IPS-18a (cell line): ENCODE data around the gene PLA1A.

Experiments used
- H3K27ac ChIP-seq: one replicate; pipeline ENCODE4 v1.5.1; 2013; ENCODE audit warnings: low read length
- H3K27me3 ChIP-seq: one replicate; pipeline ENCODE4 v1.6.1; 2013; ENCODE audit warnings: mild to moderate bottlenecking, low read length; ENCODE audit not compliant: control insufficient read depth, insufficient read depth
- H3K36me3 ChIP-seq: one replicate; pipeline ENCODE4 v1.6.1; 2013; ENCODE audit warnings: low read depth, low read length; ENCODE audit not compliant: control insufficient read depth
- H3K4me1 ChIP-seq: one replicate; pipeline ENCODE4 v1.6.1; 2013; ENCODE audit warnings: low read depth, low read length; ENCODE audit not compliant: control insufficient read depth
- H3K4me3 ChIP-seq: one replicate; pipeline ENCODE4 v1.5.1; 2013; ENCODE audit warnings: low read length
- H3K9ac ChIP-seq: one replicate; pipeline ENCODE4 v1.6.1; 2013; ENCODE audit warnings: mild to moderate bottlenecking, low read length, moderate library complexity
- H3K9me3 ChIP-seq: one replicate; pipeline ENCODE4 v1.6.1; 2013; ENCODE audit warnings: low read depth, low read length; ENCODE audit not compliant: control insufficient read depth

The PLA1A gene

GRCh38 chr3:119616056-119616455 is 18.4 kb downstream of the PLA1A start:
- Histone ChIP-seq H3K36me3 (no peaks in the 10 kb centered on the region), H3K4me3 (no peak overlapping the region), H3K9ac (no peak overlapping the region), H3K27me3 (no peaks in the 10 kb centered on the region), H3K4me1 (no peaks in the 10 kb centered on the region), H3K9me3 (no peaks in the 10 kb centered on the region), H3K27ac (no peak overlapping the region)

- H3K4me1 ChIP-seq: no peaks in the 10 kb centered on the region
- no peak overlapping the region for H3K4me3 ChIP-seq
- H3K27me3 ChIP-seq: no peaks in the 10 kb centered on the region
- H3K9me3 ChIP-seq: no peaks in the 10 kb centered on the region
- no peak overlapping the region for H3K9ac ChIP-seq
- H3K36me3 ChIP-seq: no peaks in the 10 kb centered on the region
- no peak overlapping the region for H3K27ac ChIP-seq
These were observed 21.4 kb downstream of the PLA1A start for GRCh38 chr3:119619094-119619493.

GRCh38 chr3:119620899-119621298 is 23.2 kb downstream of the PLA1A start:
- Histone ChIP-seq H3K27me3 (no peaks in the 10 kb centered on the region), H3K4me1 (no peaks in the 10 kb centered on the region), H3K9ac (no peak overlapping the region), H3K4me3 (no peak overlapping the region), H3K27ac (no peak overlapping the region), H3K36me3 (no peaks in the 10 kb centered on the region), H3K9me3 (no peaks in the 10 kb centered on the region)

- H3K4me3 ChIP-seq: no peak overlapping the region
- no peak overlapping the region for H3K27ac ChIP-seq
- peaks cover 8% of the 10 kb centered on the region for H3K4me1 ChIP-seq
- H3K36me3 ChIP-seq: no peaks in the 10 kb centered on the region
- H3K9me3 ChIP-seq: no peaks in the 10 kb centered on the region
- no peak overlapping the region for H3K9ac ChIP-seq
- no peaks in the 10 kb centered on the region for H3K27me3 ChIP-seq
These were observed 26.5 kb downstream of the PLA1A start for GRCh38 chr3:119624002-119624720.

- Histone ChIP-seq H3K4me3 (no peak overlapping the region), H3K27ac (no peak overlapping the region), H3K36me3 (no peaks in the 10 kb centered on the region), H3K4me1 (peaks cover 8% of the 10 kb centered on the region), H3K9me3 (no peaks in the 10 kb centered on the region), H3K27me3 (no peaks in the 10 kb centered on the region), H3K9ac (no peak overlapping the region)
These were observed 27.9 kb downstream of the PLA1A start for GRCh38 chr3:119625451-119626153.

GRCh38 chr3:119626196-119626595 is 28.5 kb downstream of the PLA1A start:
- H3K27ac ChIP-seq: no peak overlapping the region
- peaks cover 8% of the 10 kb centered on the region for H3K4me1 ChIP-seq
- no peak overlapping the region for H3K4me3 ChIP-seq
- no peaks in the 10 kb centered on the region for H3K36me3 ChIP-seq
- H3K9ac ChIP-seq: no peak overlapping the region
- no peaks in the 10 kb centered on the region for H3K27me3 ChIP-seq
- no peaks in the 10 kb centered on the region for H3K9me3 ChIP-seq

- no peak overlapping the region for H3K27ac ChIP-seq
- no peak overlapping the region for H3K9ac ChIP-seq
- no peaks in the 10 kb centered on the region for H3K9me3 ChIP-seq
- peaks cover 8% of the 10 kb centered on the region for H3K4me1 ChIP-seq
- no peaks in the 10 kb centered on the region for H3K27me3 ChIP-seq
- H3K36me3 ChIP-seq: no peaks in the 10 kb centered on the region
- H3K4me3 ChIP-seq: no peak overlapping the region
These were observed 29.8 kb downstream of the PLA1A start for GRCh38 chr3:119627461-119627860.

GRCh38 chr3:119628390-119628789 is 30.7 kb downstream of the PLA1A start:
- peaks cover 8% of the 10 kb centered on the region for H3K4me1 ChIP-seq
- H3K9ac ChIP-seq: no peak overlapping the region
- H3K27me3 ChIP-seq: no peaks in the 10 kb centered on the region
- H3K36me3 ChIP-seq: no peaks in the 10 kb centered on the region
- no peak overlapping the region for H3K4me3 ChIP-seq
- H3K27ac ChIP-seq: no peak overlapping the region
- no peaks in the 10 kb centered on the region for H3K9me3 ChIP-seq

GRCh38 chr3:119628816-119629445 is 31.2 kb downstream of the PLA1A start:
- Histone ChIP-seq H3K9ac (no peak overlapping the region), H3K27me3 (no peaks in the 10 kb centered on the region), H3K36me3 (no peaks in the 10 kb centered on the region), H3K27ac (no peak overlapping the region), H3K4me3 (no peak overlapping the region), H3K9me3 (no peaks in the 10 kb centered on the region), H3K4me1 (peaks cover 8% of the 10 kb centered on the region)

GRCh38 chr3:119630128-119630879 is 32.6 kb downstream of the PLA1A start:
- no peaks in the 10 kb centered on the region for H3K27me3 ChIP-seq
- no peaks in the 10 kb centered on the region for H3K9me3 ChIP-seq
- no peak overlapping the region for H3K27ac ChIP-seq
- H3K9ac ChIP-seq: no peak overlapping the region
- H3K4me1 ChIP-seq: peaks cover 8% of the 10 kb centered on the region
- no peak overlapping the region for H3K4me3 ChIP-seq
- H3K36me3 ChIP-seq: no peaks in the 10 kb centered on the region

GRCh38 chr3:119630880-119631329 is 33.2 kb downstream of the PLA1A start:
- H3K27me3 ChIP-seq: no peaks in the 10 kb centered on the region
- no peak overlapping the region for H3K27ac ChIP-seq
- no peaks in the 10 kb centered on the region for H3K9me3 ChIP-seq
- no peak overlapping the region for H3K4me3 ChIP-seq
- H3K36me3 ChIP-seq: no peaks in the 10 kb centered on the region
- no peak overlapping the region for H3K9ac ChIP-seq
- H3K4me1 ChIP-seq: peaks cover 8% of the 10 kb centered on the region
